AG10803 (cell line): ENCODE data around the gene DESI2.

Experiments
- DNase-seq: peaks from one replicate; pipeline ENCODE4 v3.0.0; 2010; ENCODE audit warnings: low read depth
- H3K4me3 ChIP-seq: 2 replicates; pipeline ENCODE4 v1.5.1; 2011; ENCODE audit warnings: mild to moderate bottlenecking, low read length, control low read depth
- CTCF ChIP-seq: conservative IDR thresholded peaks from 2 replicates; pipeline ENCODE4 v1.5.1; 2011; ENCODE audit warnings: mild to moderate bottlenecking, low read length, control low read depth, inconsistent platforms

DESI2 gene

DNA sequence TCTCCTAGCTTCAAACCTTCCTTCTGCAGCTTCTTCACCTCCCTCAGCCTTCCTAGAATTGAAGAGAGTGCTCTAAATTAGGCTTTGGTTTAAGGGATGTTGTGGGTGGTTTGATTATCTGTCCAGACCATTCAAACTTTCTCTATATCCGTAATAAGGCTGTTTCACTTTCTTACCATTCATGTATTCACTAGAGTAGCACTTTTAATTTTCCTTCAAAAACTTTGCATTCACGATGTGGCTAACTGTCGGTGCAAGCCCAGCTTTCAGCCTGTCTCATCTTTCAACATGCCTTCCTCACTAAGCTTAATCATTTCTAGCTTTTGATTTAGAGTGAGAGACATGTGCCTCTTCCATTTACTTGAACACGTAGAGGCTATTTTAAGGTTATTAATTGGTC, 26.2 kb upstream of the DESI2 start:
- TF ChIP-seq CTCF: no peak
- no peak overlapping the region for H3K4me3 ChIP-seq
- DNase-seq: no peak

- no peak for DNase-seq
- H3K4me3 ChIP-seq: no peak overlapping the region
- no peak for TF ChIP-seq CTCF
These were observed 24.1 kb upstream of the DESI2 start for GRCh38 chr1:244628789-244629188.

- DNase-seq: no peak
- H3K4me3 ChIP-seq: no peak overlapping the region
- no peak for TF ChIP-seq CTCF
These were observed 19.8 kb upstream of the DESI2 start for GRCh38 chr1:244633140-244633539.

- no peak overlapping the region for H3K4me3 ChIP-seq
- no peak for DNase-seq
- no peak for TF ChIP-seq CTCF
These were observed 18.4 kb upstream of the DESI2 start for GRCh38 chr1:244634546-244634945.

- TF ChIP-seq CTCF: no peak
- no peak for DNase-seq
- H3K4me3 ChIP-seq: no peak overlapping the region
These were observed 16.3 kb upstream of the DESI2 start for GRCh38 chr1:244636488-244637259.

DNA sequence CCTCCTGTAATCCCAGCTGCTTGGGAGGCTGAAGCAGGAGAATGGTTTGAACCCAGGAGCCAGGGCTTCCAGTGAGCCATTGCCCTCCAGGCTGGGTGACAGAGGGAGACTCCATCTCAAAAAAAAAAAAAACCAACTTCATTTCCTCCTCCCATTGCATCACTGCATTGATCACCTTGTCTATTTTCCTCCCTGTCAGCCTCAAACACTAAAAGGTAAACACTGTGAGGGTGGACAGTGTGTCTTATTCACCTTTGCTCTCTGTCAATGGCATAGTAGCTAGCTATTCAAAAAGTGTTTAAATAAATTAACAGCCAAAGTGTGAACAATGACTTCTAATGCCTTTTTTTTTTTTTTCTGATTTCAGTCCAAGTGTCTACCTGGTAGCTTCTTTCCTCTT, 13.4 kb upstream of the DESI2 start:
- no peak for TF ChIP-seq CTCF

DNA sequence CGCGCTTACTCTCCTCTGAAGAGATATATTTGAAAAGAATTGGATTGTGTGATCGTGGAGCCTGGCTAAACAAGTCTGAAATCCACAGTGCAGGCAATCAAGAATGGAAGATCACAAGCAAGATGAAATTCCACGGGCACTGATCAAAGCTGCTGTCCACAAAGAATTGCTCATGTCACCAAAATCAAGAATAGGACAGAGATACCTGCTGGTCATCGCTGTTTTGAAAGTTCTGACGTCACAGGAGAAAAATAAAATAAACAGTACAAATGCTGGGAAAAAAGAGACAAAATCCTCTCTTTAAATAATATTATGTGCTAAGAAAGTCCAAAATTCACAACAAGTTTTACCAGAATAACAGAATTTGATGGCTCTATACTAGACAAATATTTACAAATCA, 12.0 kb upstream of the DESI2 start:
- no peak for TF ChIP-seq CTCF
- H3K4me3 ChIP-seq: no peak overlapping the region
- no peak for DNase-seq

More for the DNA sequence above, 13.4 kb upstream of the DESI2 start:
- H3K4me3 ChIP-seq: no peak overlapping the region
- no peak for DNase-seq
